Gastrocnemius medialis (tissue), 4 donors: ENCODE results near the gene QSER1.

Experiments used
- CTCF ChIP-seq, 5 experiments: fragments of 450-650 bp in 3 of 5; fragments of 200-600 bp in 2 of 5; sonication (generic) in 2 of 5; IDR thresholded peaks in 4 of 5; conservative IDR thresholded peaks in 1 of 5; 1 replicate in 4 of 5; 2 replicates in 1 of 5; pipeline ENCODE4 v1.5.1; 2016 to 2019; ENCODE audit warnings: antibody characterized with exemption in 5 of 5, mild to moderate bottlenecking in 3 of 5, moderate library complexity in 3 of 5
- POLR2A ChIP-seq, 2 donors: fragments of 450-650 bp; IDR thresholded peaks; one replicate each; pipeline ENCODE4 v1.6.1; 2017; ENCODE audit warnings: antibody characterized with exemption in 2 of 2, mild to moderate bottlenecking in 2 of 2, moderate library complexity in 2 of 2

GRCh38 chr11:32893343-32894148 is 935 bp downstream of the QSER1 start:
- TF ChIP-seq CTCF (IDR thresholded peaks at IDR 0.05 in 4 of 5, conservative IDR thresholded peaks at IDR 0.05 in 1 of 5) (peak; percentile 4 to 62 (median 27)), POLR2A (IDR thresholded peaks at IDR 0.05) (no peak)
